ENCODE measurements around the gene SEC61A1. TPM values are rescaled to one million over a fixed set of nuclear protein-coding genes. Genes with fewer than 3 reads are reported as not detected.

The SEC61A1 gene
- total RNA-seq, 1 experiment from 2014 or later, result 182 TPM

GRCh38 chr3:128053614-128054013 lies 1.4 kb downstream of the SEC61A1 start:
- H3K9me3 ChIP-seq (ENCODE audit: low read length), result no peaks in the 10 kb centered on the region
- ChIA-PET POLR2A (ENCODE audit: unreplicated experiment) (interaction anchor here (0.9 kb wide), 1 partner anchor 20 kb away, joined by 3 read pairs; no protein-coding TSS in a partner anchor), CTCF (interaction anchor here (0.6 kb wide), 1 partner anchor 305 kb away, joined by 4 read pairs; no protein-coding TSS in a partner anchor)
- H4K20me1 ChIP-seq (ENCODE audit: low read length), result peaks cover 26% of the 10 kb centered on the region
- H3K27ac ChIP-seq (ENCODE audit: low read length), result no peak overlapping the region
- BruUV-seq (replicated peaks), result no TSS peak
- peak overlapping the region; percentile 88 for H3K4me2 ChIP-seq (ENCODE audit: low read length)
- intact Hi-C loops (cut with micrococcal nuclease), result no loop called here
- peaks cover 35% of the 10 kb centered on the region for H3K4me1 ChIP-seq (ENCODE audit: insufficient read depth, low read length)
- peaks cover 58% of the 10 kb centered on the region for H3K79me2 ChIP-seq (ENCODE audit: low read length)
- peaks cover 32% of the 10 kb centered on the region for H3K36me3 ChIP-seq (ENCODE audit: low read depth, low read length)
- TF ChIP-seq EZH2 (IDR thresholded peaks at IDR 0.05; ENCODE audit: low read length, unreplicated experiment), result no peak
- no peak for TF ChIP-seq EZH2phosphoT487 (IDR thresholded peaks at IDR 0.05; ENCODE audit: borderline replicate concordance, low read length)
- TF ChIP-seq CTCF (conservative IDR thresholded peaks at IDR 0.05; ENCODE audit: low read depth, low read length), result no peak
- no peak overlapping the region for H2AFZ ChIP-seq (ENCODE audit: low read length)
- H3K9ac ChIP-seq (ENCODE audit: low read length), result peak overlapping the region; percentile 99
- H3K9me2 ChIP-seq (replicated peaks; ENCODE audit: low read length), result no peaks in the 10 kb centered on the region
- no peaks in the 10 kb centered on the region for H3F3A ChIP-seq (ENCODE audit: low read length, unreplicated experiment)
- H3K27me3 ChIP-seq (ENCODE audit: low read length), result no peaks in the 10 kb centered on the region
- ATAC-seq (no peak), DNase-seq (no peak)
- H3K4me3 ChIP-seq (ENCODE audit: low read length), result peak overlapping the region; percentile 87

GRCh38 chr3:128054367-128054766 lies 2.1 kb downstream of the SEC61A1 start:
- peaks cover 58% of the 10 kb centered on the region for H3K79me2 ChIP-seq (ENCODE audit: low read length)
- BruUV-seq (replicated peaks), result no TSS peak
- TF ChIP-seq EZH2 (IDR thresholded peaks at IDR 0.05; ENCODE audit: low read length, unreplicated experiment) (no peak), CTCF (conservative IDR thresholded peaks at IDR 0.05; ENCODE audit: low read depth, low read length) (no peak), EZH2phosphoT487 (IDR thresholded peaks at IDR 0.05; ENCODE audit: borderline replicate concordance, low read length) (no peak)
- H2AFZ ChIP-seq (ENCODE audit: low read length), result no peak overlapping the region
- peak overlapping the region; percentile 99 for H3K9ac ChIP-seq (ENCODE audit: low read length)
- H3K36me3 ChIP-seq (ENCODE audit: low read depth, low read length), result peaks cover 35% of the 10 kb centered on the region
- peak; percentile 31; the same call in 1 of the 2 replicates for ATAC-seq
- POLR2A ChIA-PET (ENCODE audit: unreplicated experiment), result interaction anchor here (0.9 kb wide), 1 partner anchor 19 kb away, joined by 3 read pairs; no protein-coding TSS in a partner anchor
- intact Hi-C loops (cut with micrococcal nuclease), result no loop called here
- H3K9me3 ChIP-seq (ENCODE audit: low read length), result no peaks in the 10 kb centered on the region
- no peaks in the 10 kb centered on the region for H3K9me2 ChIP-seq (replicated peaks; ENCODE audit: low read length)
- peaks cover 35% of the 10 kb centered on the region for H3K4me1 ChIP-seq (ENCODE audit: insufficient read depth, low read length)
- H3K27ac ChIP-seq (ENCODE audit: low read length), result no peak overlapping the region
- H4K20me1 ChIP-seq (ENCODE audit: low read length), result peaks cover 26% of the 10 kb centered on the region
- peak; percentile 54 for DNase-seq
- CTCF ChIA-PET, result interaction anchor here (0.6 kb wide), 1 partner anchor 306 kb away, joined by 4 read pairs; no protein-coding TSS in a partner anchor
- H3K4me3 ChIP-seq (ENCODE audit: low read length), result peak overlapping the region; percentile 87
- peak overlapping the region; percentile 88 for H3K4me2 ChIP-seq (ENCODE audit: low read length)
- no peaks in the 10 kb centered on the region for H3K27me3 ChIP-seq (ENCODE audit: low read length)
- no peaks in the 10 kb centered on the region for H3F3A ChIP-seq (ENCODE audit: low read length, unreplicated experiment)

- Histone ChIP-seq H3K4me3 (ENCODE audit: low read length) (no peak overlapping the region), H3K4me2 (ENCODE audit: low read length) (0 out of 2 replicates have a peak overlapping the region, but pooled peaks have one; percentile 88), H3K9ac (ENCODE audit: low read length) (no peak overlapping the region), H3F3A (ENCODE audit: low read length, unreplicated experiment) (no peaks in the 10 kb centered on the region), H3K79me2 (ENCODE audit: low read length) (peaks cover 55% of the 10 kb centered on the region), H3K9me3 (ENCODE audit: low read length) (no peaks in the 10 kb centered on the region), H3K4me1 (ENCODE audit: insufficient read depth, low read length) (peaks cover 31% of the 10 kb centered on the region), H3K36me3 (ENCODE audit: low read depth, low read length) (peaks cover 51% of the 10 kb centered on the region), H2AFZ (ENCODE audit: low read length) (no peak overlapping the region), H3K27me3 (ENCODE audit: low read length) (no peaks in the 10 kb centered on the region), H3K9me2 (replicated peaks; ENCODE audit: low read length) (no peaks in the 10 kb centered on the region), H4K20me1 (ENCODE audit: low read length) (peaks cover 26% of the 10 kb centered on the region), H3K27ac (ENCODE audit: low read length) (no peak overlapping the region)
- DNase-seq (no peak), ATAC-seq (no peak)
- TF ChIP-seq EZH2 (IDR thresholded peaks at IDR 0.05; ENCODE audit: low read length, unreplicated experiment), result no peak
- no peak for TF ChIP-seq EZH2phosphoT487 (IDR thresholded peaks at IDR 0.05; ENCODE audit: borderline replicate concordance, low read length)
- TF ChIP-seq CTCF (conservative IDR thresholded peaks at IDR 0.05; ENCODE audit: low read depth, low read length), result no peak
- no TSS peak for BruUV-seq (replicated peaks)
- ChIA-PET CTCF (no interaction called here), POLR2A (ENCODE audit: unreplicated experiment) (no interaction called here)
- intact Hi-C loops (cut with micrococcal nuclease), result no loop called here
These were observed 4.0 kb downstream of the SEC61A1 start for GRCh38 chr3:128056258-128056657.
